NCI-H1694 treated with DMSO at 0.1 percent for 48 hours (cell line): ENCODE data around the gene RPLP1.

Experiments
- DNase-seq: peaks from one replicate; lab custom pipeline; 2025; lab: John Stamatoyannopoulos, UW

The RPLP1 gene

DNA sequence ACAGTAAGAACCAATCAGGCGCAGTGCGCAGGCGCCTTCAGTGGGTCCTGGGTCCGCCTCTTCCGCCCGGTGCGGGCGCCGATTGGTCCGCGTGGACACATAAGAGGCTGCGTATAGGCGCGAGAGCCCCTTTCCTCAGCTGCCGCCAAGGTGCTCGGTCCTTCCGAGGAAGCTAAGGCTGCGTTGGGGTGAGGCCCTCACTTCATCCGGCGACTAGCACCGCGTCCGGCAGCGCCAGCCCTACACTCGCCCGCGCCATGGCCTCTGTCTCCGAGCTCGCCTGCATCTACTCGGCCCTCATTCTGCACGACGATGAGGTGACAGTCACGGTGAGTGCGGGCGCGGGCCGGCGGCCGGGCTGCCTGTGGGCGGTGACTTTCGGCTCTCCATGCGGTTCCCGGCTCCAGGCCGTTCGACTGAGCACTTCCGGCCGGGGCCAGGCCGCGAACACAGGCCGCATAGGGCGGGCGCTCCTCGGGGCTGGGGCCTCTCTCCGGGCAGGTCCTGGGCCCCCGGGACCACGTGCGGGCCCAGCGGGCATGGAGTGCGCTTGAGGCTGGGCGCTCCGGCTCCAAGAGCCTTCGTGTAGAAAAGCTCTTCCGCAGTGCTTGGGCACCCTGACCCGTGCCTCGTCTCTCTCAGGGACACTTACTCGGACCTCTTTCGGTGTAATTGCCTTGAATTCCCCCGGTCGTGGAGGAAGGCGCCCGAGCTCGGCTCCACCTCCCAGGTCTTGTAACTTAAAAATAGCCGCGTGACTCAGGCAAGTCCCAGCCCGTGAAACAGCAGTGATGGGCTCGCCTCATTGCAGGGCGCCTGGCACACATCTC, at the start of gene RPLP1:
TSS of gene RPLP1 (plus strand) at position 127 of the 830 bp plus-strand sequence. CDS start at position 258, 131 bp downstream.
- peak; percentile 78 for DNase-seq

DNA sequence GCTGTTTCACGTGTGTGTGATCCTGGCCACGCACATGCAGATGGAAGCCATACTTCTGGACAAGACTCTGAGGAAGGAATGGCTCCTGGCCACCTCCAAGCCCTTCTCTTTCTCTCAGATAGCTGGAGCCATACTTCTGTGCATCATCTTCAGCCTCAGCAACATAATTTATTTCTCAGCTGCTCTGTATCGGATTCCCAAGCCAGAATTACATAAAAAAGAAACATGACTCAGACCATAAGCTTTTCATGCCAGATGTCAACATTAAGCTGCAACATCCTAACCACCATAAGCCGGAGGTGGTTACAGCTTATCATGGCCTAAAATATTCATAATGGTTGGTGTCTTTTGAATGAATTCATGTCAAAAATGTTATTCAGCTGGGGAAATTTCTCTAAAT, 49.0 kb upstream of the RPLP1 start:
- no peak for DNase-seq

DNA sequence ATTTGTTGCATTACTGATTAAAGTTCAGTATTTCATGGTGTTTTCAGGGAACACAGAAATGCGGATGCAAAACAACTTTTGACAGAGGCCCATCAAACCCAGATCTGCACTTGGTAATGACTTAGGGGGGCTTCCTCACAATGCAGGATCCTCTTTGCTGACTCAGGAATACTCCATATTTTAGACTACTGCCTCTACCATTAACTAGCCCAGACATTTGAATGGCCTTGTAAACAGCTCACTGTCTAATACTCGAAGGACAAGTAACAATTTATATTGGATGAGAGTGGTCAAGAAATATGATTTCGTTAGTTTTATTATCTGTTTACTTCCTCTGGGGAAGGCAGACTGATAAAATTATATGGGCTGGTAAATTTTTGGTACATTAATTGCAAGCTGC, 47.5 kb upstream of the RPLP1 start:
- no peak for DNase-seq

DNA sequence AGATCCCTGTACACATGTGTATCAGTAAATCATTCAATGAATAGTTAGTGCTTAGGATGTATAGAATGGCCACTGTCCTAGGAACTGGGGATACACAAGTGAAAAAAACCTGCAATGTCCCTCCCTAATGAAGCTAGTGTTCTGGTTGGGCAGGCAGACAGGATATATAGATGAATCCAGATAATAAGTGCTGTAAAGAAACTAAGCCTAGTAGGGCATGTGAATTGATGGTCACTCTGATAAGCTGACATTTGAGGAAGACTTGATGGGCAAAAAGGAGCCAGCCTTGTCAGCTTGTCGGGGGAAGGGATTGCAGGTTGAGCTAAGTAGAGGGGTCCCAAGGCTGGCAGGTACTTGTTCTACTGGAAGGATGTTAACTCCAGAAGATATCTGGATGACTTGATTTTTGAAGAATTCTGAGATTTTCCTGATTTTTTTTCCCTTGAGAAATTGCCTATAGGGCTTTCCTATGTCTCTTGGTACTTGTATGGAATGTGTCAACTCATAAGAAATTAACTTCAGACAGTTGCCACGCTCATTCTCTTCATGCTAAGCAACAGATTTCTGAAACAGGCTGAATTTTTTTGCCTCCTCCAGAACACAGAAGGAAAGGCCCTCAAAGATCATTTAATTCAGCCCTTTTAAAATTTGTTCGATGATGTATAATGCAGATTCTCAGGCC, 44.8 kb upstream of the RPLP1 start:
- no peak for DNase-seq

DNA sequence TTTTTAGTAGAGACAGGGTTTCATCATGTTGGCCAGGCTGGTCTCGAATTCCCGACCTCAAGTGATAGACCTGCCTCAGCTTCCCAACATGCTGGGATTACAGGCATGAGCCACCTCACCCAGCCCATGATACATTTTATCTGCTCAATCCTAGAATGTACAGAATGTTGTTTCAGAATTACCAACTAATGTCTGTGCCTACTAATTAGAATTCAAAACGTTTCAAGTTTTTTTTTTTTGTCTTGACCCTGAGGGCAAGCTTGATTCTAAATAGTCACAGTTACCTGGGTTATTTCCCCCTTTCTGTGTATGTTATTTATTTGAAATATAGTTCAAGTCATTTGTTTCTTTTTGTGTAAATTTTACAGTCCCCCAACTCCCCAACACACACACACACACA, 43.8 kb upstream of the RPLP1 start:
- DNase-seq: no peak

DNA sequence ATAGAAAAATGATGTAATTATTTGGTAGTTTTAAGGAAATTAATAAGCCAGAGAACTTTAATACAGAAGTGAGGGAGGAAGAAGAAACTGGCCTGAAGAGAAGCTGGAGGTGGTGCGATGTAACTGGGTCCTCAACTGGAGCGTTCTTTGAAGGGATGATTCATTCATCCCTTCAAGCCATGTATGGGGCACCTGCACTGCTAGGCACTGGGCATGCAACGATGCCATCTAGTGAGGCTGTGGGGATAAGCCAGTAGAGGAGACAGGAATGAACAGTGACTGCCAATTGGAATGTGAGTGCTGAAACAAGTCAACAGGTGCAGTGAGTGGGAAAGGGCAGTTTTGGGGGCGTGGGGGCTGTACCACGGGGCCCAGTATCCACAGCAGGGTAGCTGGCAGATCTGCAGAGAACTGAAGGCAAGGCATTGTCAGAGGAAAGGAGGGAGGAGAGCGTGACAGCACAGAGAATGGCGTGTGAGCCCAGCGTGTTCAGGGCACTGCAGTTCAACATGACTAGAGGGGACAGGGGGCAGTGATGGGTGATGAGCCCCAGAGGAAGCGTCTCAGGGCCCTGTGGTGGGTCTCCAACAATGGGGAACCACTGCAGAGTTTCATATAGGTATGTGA, 42.3 kb upstream of the RPLP1 start:
- DNase-seq: peak; percentile 32

DNA sequence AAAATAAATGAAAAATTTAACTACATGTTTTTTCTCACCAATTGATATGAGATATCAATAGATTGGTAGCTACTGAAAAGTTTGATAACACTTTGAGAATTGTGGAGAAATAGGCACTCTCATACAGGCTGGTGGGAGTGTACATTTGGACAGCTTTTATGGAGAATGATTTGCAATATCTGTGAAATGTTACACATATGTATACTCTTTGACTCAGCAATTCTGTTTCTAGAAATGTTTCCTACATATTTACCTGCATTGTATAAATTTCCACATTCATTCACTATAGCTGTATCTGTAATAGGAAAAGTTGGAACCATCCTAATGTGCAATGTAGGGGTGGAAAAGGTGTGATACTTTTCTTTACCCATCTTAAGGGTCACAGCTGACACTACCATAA, 40.3 kb upstream of the RPLP1 start:
- no peak for DNase-seq

DNA sequence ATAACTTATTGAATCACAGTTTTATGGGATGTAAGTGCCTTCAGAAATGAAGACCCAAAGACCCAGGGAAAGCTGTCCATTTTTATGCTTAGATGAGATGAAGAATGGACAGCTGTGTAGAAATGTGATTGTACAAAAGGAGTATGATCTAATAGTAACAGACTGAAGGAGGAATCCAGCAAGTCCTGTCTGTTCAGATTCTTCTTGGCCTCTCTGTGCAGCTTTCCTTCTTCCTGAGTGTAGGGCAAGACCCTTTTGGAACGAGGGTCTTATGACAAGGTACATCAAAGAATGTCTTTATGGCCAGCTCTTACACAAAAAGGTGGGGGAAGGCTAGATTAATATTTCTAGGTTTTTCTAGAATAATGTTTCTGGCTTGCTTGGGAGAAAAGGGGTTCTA, 39.9 kb upstream of the RPLP1 start:
- no peak for DNase-seq

DNA sequence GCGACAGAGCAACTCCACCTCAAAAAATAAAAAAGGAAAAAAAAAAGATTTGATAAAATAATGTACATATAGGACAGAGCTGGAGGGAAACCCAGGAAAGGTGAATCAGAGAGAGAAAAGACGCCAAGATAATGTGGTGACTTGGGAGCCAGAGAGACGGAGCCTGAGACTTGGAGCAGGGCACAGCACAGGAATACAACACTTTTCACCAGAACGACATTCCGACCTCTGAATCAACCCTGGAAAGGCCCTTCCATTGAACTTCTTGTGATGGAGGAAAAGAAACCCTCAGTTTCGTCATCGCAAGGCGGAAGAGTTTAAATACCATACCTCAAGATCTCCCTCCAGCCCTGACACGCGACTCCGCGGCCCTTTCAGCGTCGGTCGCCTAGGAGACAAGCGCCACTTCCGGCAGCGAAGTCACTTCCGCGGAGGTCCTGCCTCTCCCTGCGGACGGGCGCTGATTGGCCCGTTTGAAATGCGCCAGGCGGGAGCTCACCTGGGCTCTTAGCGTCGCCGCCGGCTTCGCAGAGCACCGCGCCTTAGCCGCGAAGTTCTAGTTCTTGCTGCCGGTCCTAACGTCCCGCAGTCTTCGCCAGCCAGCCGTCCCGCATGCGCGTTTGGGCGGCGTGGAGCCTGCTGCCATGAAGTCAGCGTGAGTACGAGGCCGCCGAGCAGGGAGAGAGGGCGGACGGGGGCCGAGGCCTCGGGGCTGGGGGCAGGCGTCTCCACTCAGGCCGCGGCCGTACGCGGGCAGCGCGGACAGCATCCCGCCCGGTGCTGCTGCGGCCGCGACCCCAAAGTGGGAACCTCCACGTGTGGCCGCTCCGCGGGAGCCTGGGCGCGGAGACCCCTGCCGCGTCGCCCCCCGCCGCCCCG, 38.6 kb upstream of the RPLP1 start, which contains the start of gene KIF23:
TSS of gene KIF23 (plus strand) at position 528 of the 879 bp plus-strand sequence. CDS start at position 645, 117 bp downstream.
- DNase-seq: peak; percentile 66

DNA sequence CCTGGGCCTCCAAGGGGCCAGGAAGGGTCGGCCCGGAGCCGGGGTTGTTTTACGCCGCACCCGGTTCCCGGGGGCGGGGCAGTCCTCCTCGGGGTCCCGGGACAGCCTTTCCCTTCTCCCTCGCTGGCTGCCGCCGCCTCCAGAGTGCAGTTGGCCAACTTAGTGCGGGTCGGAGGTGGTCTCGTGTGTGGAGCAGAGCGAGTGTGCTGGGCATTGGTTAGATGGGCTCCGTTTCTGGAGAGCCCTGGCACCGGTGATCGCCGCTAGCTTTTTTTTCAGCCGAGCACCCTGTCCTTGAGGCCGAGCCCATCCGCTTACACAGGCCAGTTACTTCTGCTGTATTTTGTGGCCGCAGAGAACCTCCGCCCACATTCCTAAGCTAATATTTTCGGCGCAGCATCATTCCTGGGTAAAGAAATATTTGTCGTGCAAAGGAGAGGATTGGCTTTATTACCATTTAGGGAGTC, 37.9 kb upstream of the RPLP1 start:
- DNase-seq: no peak

DNA sequence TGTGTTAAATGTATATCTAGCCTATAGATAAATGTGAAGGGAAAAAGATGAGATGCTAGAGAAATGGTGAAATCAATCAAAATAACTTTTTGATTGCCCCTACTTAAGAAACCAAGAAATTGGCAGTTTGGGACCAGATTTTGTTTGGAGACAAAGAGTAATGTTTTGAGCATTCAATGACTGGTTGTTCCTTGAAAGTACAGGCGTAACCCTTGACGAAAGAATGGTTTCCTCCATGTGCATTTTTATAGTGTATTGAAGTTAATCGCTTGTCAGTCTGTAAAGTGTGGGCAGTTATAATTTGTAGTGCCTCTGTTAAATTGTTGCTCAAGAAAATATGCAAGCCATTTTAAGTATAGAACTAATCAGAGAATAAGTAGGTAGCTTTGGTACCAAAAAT, 37.2 kb upstream of the RPLP1 start:
- DNase-seq: no peak

DNA sequence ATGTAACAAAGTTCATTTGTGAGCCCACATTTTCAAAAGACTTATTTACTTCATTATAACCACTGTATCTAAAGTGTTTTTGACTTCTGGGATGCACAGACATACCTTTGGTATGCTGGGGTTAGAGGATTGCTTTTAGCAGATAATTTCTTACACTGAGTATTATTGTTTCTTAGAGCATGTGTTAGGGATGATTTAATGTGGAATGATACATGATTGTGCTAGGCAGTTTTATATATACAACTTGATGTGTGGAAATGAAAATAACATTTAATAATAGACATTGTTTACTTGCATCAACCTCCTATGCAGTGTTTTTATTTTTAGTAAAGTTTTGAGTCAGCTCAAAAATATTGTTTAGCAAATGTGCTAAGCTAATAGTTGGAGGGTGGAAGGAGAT, 35.0 kb upstream of the RPLP1 start:
- DNase-seq: no peak

DNA sequence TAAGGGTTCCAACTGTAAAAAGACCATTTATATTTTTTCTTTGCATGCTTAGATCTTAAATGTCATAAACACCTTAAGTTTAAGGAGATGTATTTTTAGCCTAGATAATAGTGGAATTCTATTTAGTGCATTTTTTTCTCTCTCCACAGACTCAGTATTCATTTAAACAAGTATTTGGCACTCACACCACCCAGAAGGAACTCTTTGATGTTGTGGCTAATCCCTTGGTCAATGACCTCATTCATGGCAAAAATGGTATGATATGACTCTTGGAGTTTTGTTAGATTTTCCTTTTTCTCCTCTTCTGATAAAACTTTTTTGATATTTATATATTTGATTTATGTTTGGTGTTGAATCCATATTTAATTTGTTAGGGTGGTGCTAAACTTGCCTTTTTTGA, 31.1 kb upstream of the RPLP1 start:
- DNase-seq: no peak

DNA sequence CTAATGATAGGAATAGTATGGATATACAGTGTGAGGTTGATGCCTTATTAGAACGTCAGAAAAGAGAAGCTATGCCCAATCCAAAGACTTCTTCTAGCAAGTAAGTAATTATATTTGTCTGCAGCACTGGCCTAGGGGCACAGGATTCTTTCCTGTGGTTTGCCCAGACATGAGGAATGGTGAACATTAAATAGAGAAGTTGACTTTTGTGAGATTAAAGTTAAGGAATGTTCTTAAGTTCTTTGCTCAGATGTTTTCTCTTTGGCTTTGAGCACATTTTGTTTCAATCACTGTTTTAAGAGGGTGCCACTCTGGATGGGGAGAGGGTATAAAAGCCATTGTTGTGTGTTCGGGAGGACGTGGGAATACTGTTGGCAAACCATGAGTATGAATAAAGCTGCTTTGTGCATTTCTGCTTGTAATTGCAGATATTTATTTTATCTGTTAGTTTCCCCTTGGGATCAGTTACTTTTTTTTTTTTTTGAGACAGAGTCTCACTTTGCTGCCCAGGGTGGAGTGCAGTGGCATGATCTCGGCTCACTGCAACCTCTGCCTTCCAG, 30.2 kb upstream of the RPLP1 start:
- no peak for DNase-seq

DNA sequence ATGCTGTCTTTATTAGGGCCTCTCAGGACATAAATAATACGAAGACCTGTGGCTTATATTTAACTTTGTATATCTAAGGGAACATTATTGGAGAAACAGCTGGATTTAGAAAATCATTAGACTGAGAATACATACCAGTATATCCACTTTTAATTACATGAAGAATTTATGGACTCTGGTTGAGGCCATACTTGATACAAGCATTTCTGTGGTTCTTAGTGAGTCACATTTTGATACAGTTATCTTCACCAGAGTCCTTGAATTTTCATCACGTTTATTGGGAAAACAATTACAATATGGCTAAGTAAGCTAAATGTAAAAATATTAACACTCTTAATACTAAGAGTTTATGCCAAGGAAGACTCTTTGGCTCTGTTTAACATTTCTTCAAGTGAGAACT, 28.6 kb upstream of the RPLP1 start:
- no peak for DNase-seq

DNA sequence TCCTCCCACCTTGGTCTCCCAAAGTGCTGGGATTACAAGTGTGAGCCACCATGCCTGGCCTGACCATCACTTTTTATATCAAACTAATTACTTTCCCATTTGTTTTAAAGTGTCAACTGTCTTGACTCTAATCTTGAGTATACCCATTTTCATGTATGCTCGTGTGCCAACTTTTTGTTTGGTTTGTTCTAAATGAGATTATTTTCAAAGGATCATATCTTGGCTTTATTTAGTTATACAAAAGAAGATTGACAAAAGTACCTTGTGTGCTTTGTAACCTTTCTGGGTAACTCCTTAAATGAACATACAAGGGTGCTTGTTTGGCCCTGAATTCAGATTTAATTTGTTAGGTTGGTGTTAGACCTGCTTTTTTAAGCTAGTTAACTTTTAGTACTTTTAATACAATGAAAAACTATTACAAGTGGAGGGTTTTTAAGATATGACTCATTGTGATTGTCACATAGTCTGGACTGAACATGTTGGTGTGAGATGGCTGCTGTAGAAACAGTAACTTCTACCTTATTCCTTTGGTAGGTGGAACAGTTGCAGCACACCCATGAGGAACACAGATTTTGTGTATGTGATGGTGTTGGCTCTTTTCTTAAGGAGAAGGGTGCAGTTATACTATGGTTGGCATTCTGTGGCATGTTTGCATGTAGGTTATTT, 27.7 kb upstream of the RPLP1 start:
- DNase-seq: no peak

DNA sequence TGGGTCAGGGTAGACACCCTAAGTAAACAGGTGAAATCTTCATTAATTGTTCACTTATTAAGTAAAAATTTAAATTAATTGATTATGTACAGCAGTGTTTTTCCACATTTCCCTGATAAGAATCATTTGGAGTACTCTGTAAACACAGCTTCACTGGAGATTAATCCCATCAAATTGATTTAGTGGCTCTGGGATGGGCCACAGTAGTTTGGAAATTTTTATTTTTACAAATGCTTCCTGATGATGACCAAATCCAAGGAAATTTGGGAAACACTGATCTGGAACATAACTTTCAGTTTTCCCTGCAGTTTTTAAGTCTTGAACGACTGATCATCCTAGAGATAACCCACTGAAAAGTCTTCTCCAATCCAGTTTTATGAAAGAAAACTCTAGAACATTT, 18.8 kb upstream of the RPLP1 start:
- DNase-seq: no peak

DNA sequence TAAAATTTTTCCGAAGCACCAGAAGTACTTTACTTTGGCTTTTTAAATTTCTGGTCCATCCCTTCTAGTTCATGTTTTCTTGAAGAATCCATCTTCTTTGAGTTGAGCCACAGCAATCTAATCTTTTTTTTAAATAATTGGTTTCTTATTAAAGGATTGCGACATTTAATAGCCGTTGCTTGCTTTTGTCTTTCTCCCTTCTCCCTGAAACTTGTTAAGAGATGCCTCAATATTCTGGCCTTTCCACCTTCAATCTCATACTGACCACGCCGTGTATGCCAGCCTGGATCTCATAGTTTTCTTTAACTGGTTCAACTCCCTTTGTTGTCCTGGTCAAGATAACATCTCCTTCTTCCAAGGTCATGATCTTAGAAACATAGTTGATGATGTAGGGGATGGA, 18.4 kb upstream of the RPLP1 start:
- DNase-seq: no peak

DNA sequence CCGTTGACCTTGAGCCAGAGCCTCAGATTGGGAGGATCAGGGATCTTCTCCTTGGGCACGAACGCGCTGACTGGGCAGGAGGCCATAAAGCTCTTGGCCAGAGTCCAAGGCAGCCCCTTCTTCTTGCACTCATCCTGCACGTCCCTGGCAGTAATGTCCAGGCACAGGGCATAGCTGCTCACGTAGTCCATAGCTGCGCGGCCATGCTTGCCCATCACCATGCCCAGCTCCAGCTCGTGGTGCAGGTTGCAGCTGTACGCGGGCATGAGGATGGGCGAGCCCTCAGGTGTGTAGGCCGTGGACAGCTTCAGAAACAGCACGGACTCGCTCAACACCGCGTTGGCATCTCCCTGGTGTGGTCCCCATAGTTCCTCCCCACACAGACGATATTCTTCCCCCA, 17.9 kb upstream of the RPLP1 start:
- DNase-seq: no peak

DNA sequence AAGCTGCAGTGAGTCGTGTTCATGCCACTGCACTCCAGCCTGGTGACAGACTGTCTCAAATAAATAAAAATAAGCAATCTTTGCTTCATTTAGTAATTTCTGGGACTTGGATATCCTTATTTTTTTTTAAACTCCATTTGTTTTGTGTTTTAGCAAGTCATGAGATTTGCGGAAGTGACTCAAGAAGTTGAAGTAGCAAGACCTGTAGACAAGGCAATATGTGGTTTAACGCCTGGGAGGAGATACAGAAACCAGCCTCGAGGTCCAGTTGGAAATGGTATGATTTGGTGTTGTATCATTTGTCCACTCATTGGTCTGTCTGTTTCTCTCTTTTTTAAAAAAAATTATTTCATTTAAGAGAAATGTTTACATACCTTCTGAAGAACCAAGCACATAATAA, 16.6 kb upstream of the RPLP1 start:
- no peak for DNase-seq

DNA sequence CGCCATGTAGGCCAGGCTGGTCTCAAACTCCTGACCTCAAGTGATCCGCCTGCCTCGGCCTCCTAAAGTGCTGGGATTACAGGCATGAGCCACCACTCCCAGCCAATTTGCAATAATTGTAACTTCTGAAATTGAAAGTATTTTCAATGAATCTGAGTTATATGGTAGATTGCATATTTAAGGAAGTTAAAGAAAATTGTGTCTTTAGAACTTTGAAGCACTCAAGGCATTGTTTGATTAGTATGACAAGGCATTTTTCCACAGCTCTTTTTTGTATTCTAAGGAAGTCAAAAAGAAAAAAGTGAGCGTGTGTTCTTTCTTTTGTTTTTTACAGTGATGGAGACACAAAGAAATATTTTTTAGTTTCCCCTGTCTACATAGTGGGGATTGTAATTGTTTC, 15.7 kb upstream of the RPLP1 start:
- DNase-seq: no peak
